Thyroid gland (tissue), 4 donors: ENCODE data around the gene KRT31. TPM values are rescaled to one million over a fixed set of nuclear protein-coding genes. Genes with fewer than 3 reads are reported as not detected.
"Not testable (repeated sequence)": the region's sequence is repeated elsewhere in the genome, so short reads cannot be mapped to it uniquely, and the experiment has no call there.

Experiments used
- DNase-seq, 2 donors: peaks; one replicate each; pipeline ENCODE4 v3.0.0-alpha.2; 2019
- H3K27ac ChIP-seq, 3 donors: fragments of 200-600 bp; sonication (generic); 1 replicate in 2 of 3; 2 replicates in 1 of 3; pipeline ENCODE4 v1.5.1; 2016 to 2019; ENCODE audit warnings: mild to moderate bottlenecking in 1 of 3, moderate library complexity in 1 of 3
- H3K27me3 ChIP-seq: fragments of 200-600 bp; sonication (generic); one replicate; pipeline ENCODE4 v1.5.1; 2019
- H3K36me3 ChIP-seq, 2 donors: fragments of 200-600 bp; sonication (generic); one replicate each; pipeline ENCODE4 v1.5.1; 2016 to 2019
- H3K4me1 ChIP-seq, 2 donors: fragments of 200-600 bp; sonication (generic); one replicate each; pipeline ENCODE4 v1.5.1; 2017 to 2019
- H3K4me3 ChIP-seq, 3 donors: fragments of 200-600 bp; sonication (generic); replicated peaks in 1 of 3; 1 replicate in 2 of 3; 2 replicates in 1 of 3; pipeline ENCODE4 v1.5.1; 2016; ENCODE audit warnings: mild to moderate bottlenecking in 1 of 3
- H3K9me3 ChIP-seq: fragments of 200-600 bp; sonication (generic); one replicate; pipeline ENCODE4 v1.5.1; 2017
- POLR2A ChIP-seq, 2 donors: fragments of 450-650 bp; IDR thresholded peaks; one replicate each; pipeline ENCODE4 v1.6.1; 2017; ENCODE audit warnings: antibody characterized with exemption in 2 of 2, mild to moderate bottlenecking in 2 of 2, moderate library complexity in 1 of 2
- WGBS, 2 donors: methylation state at CpG; one replicate each; pipeline ENCODE4 v1.1.5; 2017; 5-methylcytosine and 5-hydroxymethylcytosine counted together
- intact Hi-C: fragments of 100-400 bp; cut with DNase I; formaldehyde crosslinking; loops from one replicate; pipeline ENCODE4 v1.15.1; 2023
- total RNA-seq, 4 donors: library from RNA; depleted of rRNA; stranded (reverse); fragments of >200 nt; gene quantifications; one replicate each; pipeline ENCODE4 v1.2.3, GENCODE V29; 2016
- TF ChIP-seq, protein P1 (sequence below), 6 experiments: fragments of 200-600 bp in 3 of 6; fragments of 450-650 bp in 3 of 6; sonication (generic) in 3 of 6; IDR thresholded peaks; one replicate each; pipeline ENCODE4 v1.5.1; 2016 to 2019; ENCODE audit warnings: antibody characterized with exemption in 6 of 6, mild to moderate bottlenecking in 2 of 6, inconsistent platforms in 1 of 6, moderate library complexity in 1 of 6

KRT31 gene
- total RNA-seq, 4 donors from 2014 or later, result not detected

DNA sequence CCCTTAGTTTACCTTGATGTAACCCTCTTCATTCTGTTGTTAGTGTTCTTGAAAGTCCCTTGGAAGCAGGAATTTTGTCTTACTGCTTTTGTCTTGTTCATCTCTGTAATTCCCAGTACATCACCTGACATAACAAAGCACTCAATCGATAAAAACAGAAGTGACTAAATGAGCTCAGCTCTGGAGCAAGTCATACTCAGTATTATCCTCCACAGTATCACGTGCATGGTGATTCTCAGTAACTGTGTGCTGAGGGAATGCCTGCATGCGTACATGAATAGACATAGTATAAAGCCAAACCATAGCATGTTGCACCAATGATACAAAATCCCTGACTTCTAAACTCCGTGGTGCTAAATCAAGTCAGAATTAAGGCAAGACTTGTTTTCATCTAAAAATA, 36.2 kb upstream of the KRT31 start:
- no peaks in the 10 kb centered on the region for H3K9me3 ChIP-seq
- no peak for TF ChIP-seq POLR2A (IDR thresholded peaks at IDR 0.05)
- TF ChIP-seq, protein P1, sequence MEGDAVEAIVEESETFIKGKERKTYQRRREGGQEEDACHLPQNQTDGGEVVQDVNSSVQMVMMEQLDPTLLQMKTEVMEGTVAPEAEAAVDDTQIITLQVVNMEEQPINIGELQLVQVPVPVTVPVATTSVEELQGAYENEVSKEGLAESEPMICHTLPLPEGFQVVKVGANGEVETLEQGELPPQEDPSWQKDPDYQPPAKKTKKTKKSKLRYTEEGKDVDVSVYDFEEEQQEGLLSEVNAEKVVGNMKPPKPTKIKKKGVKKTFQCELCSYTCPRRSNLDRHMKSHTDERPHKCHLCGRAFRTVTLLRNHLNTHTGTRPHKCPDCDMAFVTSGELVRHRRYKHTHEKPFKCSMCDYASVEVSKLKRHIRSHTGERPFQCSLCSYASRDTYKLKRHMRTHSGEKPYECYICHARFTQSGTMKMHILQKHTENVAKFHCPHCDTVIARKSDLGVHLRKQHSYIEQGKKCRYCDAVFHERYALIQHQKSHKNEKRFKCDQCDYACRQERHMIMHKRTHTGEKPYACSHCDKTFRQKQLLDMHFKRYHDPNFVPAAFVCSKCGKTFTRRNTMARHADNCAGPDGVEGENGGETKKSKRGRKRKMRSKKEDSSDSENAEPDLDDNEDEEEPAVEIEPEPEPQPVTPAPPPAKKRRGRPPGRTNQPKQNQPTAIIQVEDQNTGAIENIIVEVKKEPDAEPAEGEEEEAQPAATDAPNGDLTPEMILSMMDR (IDR thresholded peaks at IDR 0.05), result no peak
- intact Hi-C loops, result no loop called here
- H3K4me1 ChIP-seq, result no peaks in the 10 kb centered on the region
- no peaks in the 10 kb centered on the region for H3K27me3 ChIP-seq
- WGBS, 2 donors, result 40 to 48% methylated on average over 4 of the region's 4 CpGs
- H3K27ac ChIP-seq, result no peak overlapping the region
- no peak for DNase-seq
- no peak overlapping the region for H3K4me3 ChIP-seq
- H3K36me3 ChIP-seq, result no peaks in the 10 kb centered on the region

DNA sequence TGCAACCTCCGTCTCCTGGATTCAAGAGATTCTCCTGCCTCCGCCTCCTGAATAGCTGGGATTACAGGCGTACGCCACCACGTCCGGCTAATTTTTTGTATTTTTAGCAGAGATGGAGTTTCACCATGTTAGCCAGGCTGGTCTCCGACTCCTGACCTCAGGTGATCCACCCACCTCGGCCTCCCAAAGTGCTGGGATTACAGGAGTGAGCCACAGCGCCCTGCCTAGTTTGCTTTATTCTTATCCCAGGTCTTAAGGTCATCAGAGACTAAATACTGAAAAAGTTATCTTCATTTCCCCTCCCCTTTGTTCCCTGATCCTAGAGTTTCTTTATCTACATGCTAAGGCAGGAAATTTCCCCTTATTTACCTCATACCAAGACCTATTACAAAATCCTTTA, 33.0 kb upstream of the KRT31 start:
- H3K4me3 ChIP-seq, H3K9me3 ChIP-seq, DNase-seq, H3K4me1 ChIP-seq, intact Hi-C loops, H3K27ac ChIP-seq, H3K36me3 ChIP-seq, H3K27me3 ChIP-seq: not testable (repeated sequence)
- 94% methylated on average over 9 of the region's 9 CpGs for WGBS, 2 donors

DNA sequence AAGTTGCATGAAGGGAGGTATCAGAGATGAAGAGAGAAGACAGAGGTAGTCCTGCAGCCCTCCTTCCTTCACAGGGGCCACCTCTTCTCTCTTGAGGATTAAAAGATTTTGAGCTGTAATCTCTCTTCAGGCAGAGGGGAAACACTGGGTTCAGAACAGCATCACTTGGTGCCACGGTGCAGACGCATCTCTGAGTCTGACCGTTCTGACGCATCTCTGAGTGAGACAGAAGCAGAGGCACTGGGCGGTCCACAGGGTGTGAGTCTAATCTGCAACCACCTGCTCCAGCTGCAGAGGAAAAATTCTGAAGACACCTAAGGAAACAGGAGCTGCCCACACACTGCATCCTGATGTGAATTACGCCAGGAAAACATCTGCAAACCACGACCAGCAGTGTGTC, 32.3 kb upstream of the KRT31 start:
- intact Hi-C loops, result no loop called here
- no peaks in the 10 kb centered on the region for H3K4me1 ChIP-seq
- DNase-seq, result no peak
- no peaks in the 10 kb centered on the region for H3K36me3 ChIP-seq
- 80 to 83% methylated on average over 7 of the region's 7 CpGs for WGBS, 2 donors
- H3K4me3 ChIP-seq, result no peak overlapping the region
- H3K27me3 ChIP-seq, result no peaks in the 10 kb centered on the region
- no peak overlapping the region for H3K27ac ChIP-seq
- TF ChIP-seq, protein P1 (IDR thresholded peaks at IDR 0.05), result no peak
- no peak for TF ChIP-seq POLR2A (IDR thresholded peaks at IDR 0.05)
- H3K9me3 ChIP-seq, result no peaks in the 10 kb centered on the region

DNA sequence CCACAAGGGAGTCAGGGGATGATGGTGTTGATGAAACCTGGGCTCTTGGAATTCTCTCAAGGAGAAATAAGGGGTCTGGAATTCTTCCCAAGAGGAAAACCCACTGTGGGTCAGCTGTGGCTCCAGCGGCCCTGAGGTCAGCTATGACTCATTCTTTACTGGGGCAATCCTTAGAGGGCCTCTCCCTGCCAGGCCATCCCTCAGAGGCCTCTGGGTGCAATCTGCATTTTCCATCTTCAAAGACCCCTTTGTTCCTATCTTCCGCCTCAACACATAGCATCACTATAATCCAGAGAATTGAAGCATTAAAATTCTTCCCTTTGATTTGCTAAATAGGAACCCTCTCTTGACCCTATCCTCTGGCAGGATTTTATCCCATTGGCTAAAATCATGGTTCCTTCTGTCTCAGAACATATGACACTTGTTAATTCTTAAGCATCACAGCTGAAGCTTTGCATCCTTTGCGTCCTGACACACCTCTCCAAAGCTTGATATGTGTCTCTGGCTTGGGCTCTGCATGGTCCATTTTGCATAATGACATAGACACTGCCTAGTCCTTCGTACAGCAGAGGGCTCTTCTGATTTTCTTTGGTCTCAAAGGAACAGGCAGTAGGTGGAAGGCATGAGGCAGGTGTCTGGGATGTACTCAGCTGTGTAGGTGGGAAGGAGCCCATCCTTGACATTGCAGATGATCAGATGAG, 31.3 kb upstream of the KRT31 start:
- Histone ChIP-seq H3K4me1 (no peaks in the 10 kb centered on the region), H3K9me3 (no peaks in the 10 kb centered on the region), H3K27me3 (no peaks in the 10 kb centered on the region), H3K36me3 (no peaks in the 10 kb centered on the region), H3K27ac (no peak overlapping the region), H3K4me3 (no peak overlapping the region)
- intact Hi-C loops, result no loop called here
- 76 to 87% methylated on average over 4 of the region's 4 CpGs for WGBS, 2 donors
- TF ChIP-seq, protein P1 (IDR thresholded peaks at IDR 0.05), result no peak
- no peak for DNase-seq

DNA sequence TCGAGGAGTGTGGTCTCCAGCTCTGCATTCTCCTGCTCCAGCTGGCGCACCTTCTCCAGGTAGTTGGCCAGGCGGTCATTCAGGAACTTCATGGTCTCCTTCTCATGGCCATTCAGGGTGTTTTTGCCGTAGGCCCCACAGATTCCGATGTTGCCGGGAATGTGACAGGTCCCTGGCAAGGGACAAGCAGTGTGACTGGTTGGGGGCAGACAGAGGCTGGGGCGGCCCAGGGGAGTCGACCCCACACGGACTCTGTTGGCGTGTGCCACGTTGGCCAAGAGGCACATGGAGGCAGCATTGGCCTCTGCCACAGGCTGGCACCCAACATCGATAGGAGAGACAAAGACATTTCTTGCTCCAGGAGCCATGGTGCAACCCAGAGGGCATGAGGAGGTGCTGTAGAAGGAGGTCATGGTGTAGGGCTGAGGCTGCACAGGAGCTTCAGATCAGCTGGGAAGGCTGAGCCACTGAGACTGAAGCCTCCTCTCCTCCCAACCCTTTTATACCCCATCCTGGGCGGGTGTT, 26.8 kb upstream of the KRT31 start, which contains the start of gene KRT37:
Gene KRT37, minus strand, starts transcription at position 475 of the 525 bp plus-strand sequence. Its CDS starts 62 bp downstream, at position 413.
- no peak for TF ChIP-seq POLR2A (IDR thresholded peaks at IDR 0.05)
- TF ChIP-seq, protein P1 (IDR thresholded peaks at IDR 0.05), result no peak
- no peaks in the 10 kb centered on the region for H3K9me3 ChIP-seq
- H3K4me1 ChIP-seq, result no peaks in the 10 kb centered on the region
- no peak within 1 kb of the TSS for H3K4me3 ChIP-seq
- H3K27ac ChIP-seq, result no peak within 1 kb of the TSS
- intact Hi-C loops, result no loop called here
- 95% methylated on average over 12 to 13 of the region's 13 CpGs for WGBS, 2 donors
- H3K27me3 ChIP-seq, result no peaks in the 10 kb centered on the region
- DNase-seq, result no peak
- no peaks in the 10 kb centered on the region for H3K36me3 ChIP-seq

DNA sequence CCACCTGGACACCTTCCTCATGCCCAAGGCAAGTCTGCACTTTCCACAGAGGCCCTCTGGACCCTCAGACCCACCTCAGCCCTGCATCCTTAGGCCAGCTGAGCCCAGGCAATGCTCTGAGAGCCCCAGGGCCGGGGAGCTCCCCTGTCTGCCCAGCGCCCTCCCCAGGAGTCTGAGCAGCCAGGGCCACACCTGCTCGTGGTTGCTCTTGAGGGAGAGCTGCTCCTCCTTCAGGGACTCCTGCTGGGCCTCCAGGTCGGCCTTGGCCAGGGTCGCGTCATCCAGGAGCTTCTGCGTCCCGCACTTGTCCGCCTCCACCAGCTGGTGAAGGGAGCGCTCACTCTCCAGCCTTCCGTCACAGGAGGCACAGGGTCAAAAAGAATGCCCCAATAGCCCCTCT, 25.2 kb upstream of the KRT31 start:
- H3K4me3 ChIP-seq, H3K36me3 ChIP-seq, H3K9me3 ChIP-seq, H3K27me3 ChIP-seq, H3K27ac ChIP-seq, H3K4me1 ChIP-seq, intact Hi-C loops, DNase-seq: not testable (repeated sequence)
- WGBS, 2 donors, result 93 to 97% methylated on average over 8 of the region's 11 CpGs
